Heart left ventricle (tissue), 13 donors: ENCODE results near the gene TINAGL1.

Experiments
- CTCF ChIP-seq, 12 donors: fragments of 200-600 bp; sonication (generic) in 4 of 12; IDR thresholded peaks; one replicate each; pipeline versions ENCODE4 v1.5.0 to v1.8.0; 2018 to 2022; ENCODE audit warnings: antibody characterized with exemption in 12 of 12, mild to moderate bottlenecking in 5 of 12
- POLR2A ChIP-seq, 2 donors: fragments of 450-650 bp; IDR thresholded peaks; one replicate each; pipeline ENCODE4 v1.6.1; 2017; ENCODE audit warnings: antibody characterized with exemption in 2 of 2, mild to moderate bottlenecking in 2 of 2, moderate library complexity in 2 of 2
- donor health status: ischemic (EF 13 %, LVEDD 7.1; RV severe dilation, severe dysfunction).
- donor health status: DM: no; HTN: yes; CAD: no.
- donor health status: DM: no; HTN: no; CAD: no.
- donor health status: ischemic (EF 25% LVEDD 6.9; RV normal size, moderate dysfunction).
- donor health status: ischemic (EF 25% LVEDD 5.7; RV mildly dilated, moderate dysfunction).
- donor health status: ischemic (EF 35%, LVEDD 5.7; RV mildly dilated, moderate dysfunction).
- donor health status: nonischemic (EF 11% LVEDD 7.7; RV severe dilation, severe dysfunction).
- donor health status: DM: yes; HTN: yes; CAD: no.
- donor health status: PGD.
- donor health status: ischemic (EF 29% LVEDD 5.4; RV normal size, mild dysfunction).
- donor health status: nonischemic (EF 23%, LVEDD 6.1; RV moderate dilation, normal function).

- no peak for TF ChIP-seq CTCF (IDR thresholded peaks at IDR 0.05)
- no peak for TF ChIP-seq POLR2A (IDR thresholded peaks at IDR 0.05)
Measured at GRCh38 chr1:31607360-31607759, 31.0 kb downstream of the TINAGL1 start.
